NT2/D1 (cell line): ENCODE results near the gene AKIRIN1.
A peak's percentile ranks its signal among the peaks of the same experiment; 100 is the strongest.
"Not testable (repeated sequence)": the region's sequence is repeated elsewhere in the genome, so short reads cannot be mapped to it uniquely, and the experiment has no call there.

ENCODE experiments used
- DNase-seq: peaks from one replicate; pipeline ENCODE4 v3.0.0-alpha.2; 2011; ENCODE audit warnings: low read depth, low spot score
- H3K27me3 ChIP-seq: 2 replicates; pipeline ENCODE4 v1.6.0; 2011; ENCODE audit warnings: mild to moderate bottlenecking; ENCODE audit not compliant: insufficient read length, insufficient read depth
- H3K36me3 ChIP-seq: 2 replicates; pipeline ENCODE4 v1.6.1; 2011; ENCODE audit warnings: mild to moderate bottlenecking, low read length, mixed read lengths; ENCODE audit not compliant: insufficient read depth, insufficient read length
- H3K4me1 ChIP-seq: 2 replicates; pipeline ENCODE4 v1.5.1; 2011; ENCODE audit not compliant: insufficient read depth, insufficient read length
- H3K4me3 ChIP-seq: 2 replicates; pipeline ENCODE4 v1.5.1; 2011; ENCODE audit warnings: low read depth; ENCODE audit not compliant: insufficient read length
- H3K9ac ChIP-seq: 2 replicates; pipeline ENCODE4 v1.6.0; 2011; ENCODE audit warnings: low read depth; ENCODE audit not compliant: insufficient read length
- H3K9me3 ChIP-seq: 2 replicates; pipeline ENCODE4 v1.5.1; 2011; ENCODE audit warnings: mild to moderate bottlenecking, low read length; ENCODE audit not compliant: insufficient read depth
- SUZ12 ChIP-seq: IDR thresholded peaks from 2 replicates; pipeline ENCODE4 v1.6.1; 2011; ENCODE audit not compliant: insufficient read length, insufficient read depth; ENCODE audit errors: extremely low read depth
- YY1 ChIP-seq: IDR thresholded peaks from 2 replicates; pipeline ENCODE4 v1.6.1; 2011; ENCODE audit not compliant: insufficient read length, insufficient read depth
- ZNF274 ChIP-seq: IDR thresholded peaks from 2 replicates; pipeline ENCODE4 v1.6.1; 2011; ENCODE audit warnings: mild to moderate bottlenecking, low read depth, low read length

The AKIRIN1 gene

DNA sequence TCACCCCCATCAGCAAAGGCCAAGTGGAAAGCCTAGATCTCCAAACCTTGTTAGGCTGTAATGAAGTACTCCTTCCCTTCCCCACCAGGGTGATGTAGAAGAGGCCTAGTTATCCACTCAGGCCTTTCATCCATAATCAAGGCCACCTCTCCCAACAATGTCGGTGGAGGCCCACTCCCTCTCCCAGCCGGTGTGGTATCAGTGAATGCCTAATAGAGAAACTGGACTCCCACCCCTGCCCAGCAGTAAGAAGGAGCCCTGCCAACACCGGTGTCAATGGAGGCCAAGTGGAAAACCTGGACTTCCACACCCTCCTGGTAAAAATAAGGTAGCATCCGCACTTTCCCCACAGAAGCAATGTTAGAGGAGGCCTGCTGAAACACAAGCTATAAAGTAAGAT, 58.9 kb downstream of the AKIRIN1 start:
- peaks cover 8% of the 10 kb centered on the region for H3K4me1 ChIP-seq
- no peak for DNase-seq
- no peaks in the 10 kb centered on the region for H3K9me3 ChIP-seq
- no peak overlapping the region for H3K4me3 ChIP-seq
- H3K36me3 ChIP-seq = peaks cover 3% of the 10 kb centered on the region
- TF ChIP-seq ZNF274 (no peak), SUZ12 (no peak), YY1 (no peak)
- H3K27me3 ChIP-seq = no peaks in the 10 kb centered on the region
- H3K9ac ChIP-seq = no peak overlapping the region

DNA sequence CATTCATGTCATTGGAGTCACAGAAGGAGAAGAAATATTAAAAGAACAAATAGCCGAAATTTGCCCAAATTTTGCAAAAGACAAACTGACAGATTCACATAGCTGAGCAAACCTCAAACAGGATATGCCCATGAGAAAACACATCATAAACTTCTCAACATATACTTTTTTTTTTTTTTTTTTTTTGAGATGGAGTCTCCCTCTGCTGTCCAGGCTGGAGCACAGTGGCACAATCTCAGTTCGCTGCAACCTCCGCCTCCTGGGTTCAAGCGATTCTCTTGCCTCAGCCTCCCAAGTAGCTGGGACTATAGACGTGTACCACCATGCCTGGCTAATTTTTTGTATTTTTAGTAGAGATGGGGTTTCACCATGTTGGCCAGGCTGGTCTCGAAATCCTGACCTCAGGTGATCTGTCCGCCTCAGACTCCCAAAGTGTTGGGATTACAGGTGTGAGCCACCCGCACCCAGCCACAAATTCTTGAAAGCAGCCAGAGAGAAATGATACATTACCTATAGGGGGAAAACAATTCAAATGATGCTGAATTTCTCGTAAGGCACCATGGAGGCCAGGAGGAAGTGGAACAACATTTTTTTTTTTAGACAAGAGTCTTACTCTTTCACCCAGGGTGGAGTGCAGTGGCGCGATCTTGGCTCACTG, 60.2 kb downstream of the AKIRIN1 start:
- not testable (repeated sequence) for H3K9ac ChIP-seq, DNase-seq, H3K36me3 ChIP-seq, H3K4me1 ChIP-seq, H3K4me3 ChIP-seq, H3K9me3 ChIP-seq, H3K27me3 ChIP-seq

DNA sequence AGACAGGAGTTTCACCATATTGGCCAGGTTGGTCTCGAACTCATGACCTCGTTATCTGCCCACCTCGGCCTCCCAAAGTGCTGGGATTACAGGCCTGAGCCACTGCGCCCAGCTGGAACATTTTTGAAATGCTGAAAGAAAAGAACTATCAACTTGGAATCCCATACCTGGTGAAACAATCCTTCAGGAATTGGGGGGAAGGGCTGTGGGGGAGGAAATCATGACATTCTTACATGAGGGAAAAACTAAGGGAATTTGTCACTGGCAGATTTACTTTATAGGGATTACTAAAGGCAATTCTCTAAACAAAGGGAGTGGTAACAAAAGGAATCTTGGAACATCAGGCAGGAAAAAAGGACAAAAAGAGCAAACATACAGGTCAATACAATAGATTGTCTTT, 60.9 kb downstream of the AKIRIN1 start:
- peak; percentile 48 for DNase-seq
- TF ChIP-seq ZNF274 (no peak), YY1 (no peak), SUZ12 (no peak)
- Histone ChIP-seq H3K4me3 (no peak overlapping the region), H3K36me3 (no peaks in the 10 kb centered on the region), H3K4me1 (peaks cover 3% of the 10 kb centered on the region), H3K27me3 (no peaks in the 10 kb centered on the region), H3K9me3 (no peaks in the 10 kb centered on the region), H3K9ac (no peak overlapping the region)

DNA sequence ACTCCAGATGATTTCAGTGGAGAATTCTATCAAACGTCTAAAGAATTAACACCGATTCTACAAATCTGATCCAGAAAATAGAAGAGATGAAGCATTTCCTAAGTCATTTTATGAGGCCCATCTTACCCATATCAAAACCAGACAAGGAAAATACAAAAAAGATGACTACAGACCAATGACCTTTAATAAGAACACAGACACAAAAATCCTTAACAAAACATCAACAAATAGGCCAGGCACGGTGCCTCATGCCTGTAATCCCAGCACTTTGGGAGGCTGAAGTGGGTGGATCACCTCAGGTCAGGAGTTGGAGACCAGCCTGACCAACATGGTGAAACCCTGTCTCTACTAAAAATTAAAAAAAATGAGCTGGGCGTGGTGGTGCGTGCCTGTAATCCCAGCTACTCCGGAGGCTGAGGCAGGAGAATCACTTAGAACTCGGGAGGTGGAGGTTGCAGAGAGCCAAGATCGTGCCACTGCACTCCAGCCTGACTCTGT, 64.2 kb downstream of the AKIRIN1 start:
- H3K36me3 ChIP-seq, H3K4me1 ChIP-seq, H3K9me3 ChIP-seq, DNase-seq, H3K27me3 ChIP-seq, H3K9ac ChIP-seq, H3K4me3 ChIP-seq: not testable (repeated sequence)
